Measurements from ENCODE around the gene DPH1.

DNA sequence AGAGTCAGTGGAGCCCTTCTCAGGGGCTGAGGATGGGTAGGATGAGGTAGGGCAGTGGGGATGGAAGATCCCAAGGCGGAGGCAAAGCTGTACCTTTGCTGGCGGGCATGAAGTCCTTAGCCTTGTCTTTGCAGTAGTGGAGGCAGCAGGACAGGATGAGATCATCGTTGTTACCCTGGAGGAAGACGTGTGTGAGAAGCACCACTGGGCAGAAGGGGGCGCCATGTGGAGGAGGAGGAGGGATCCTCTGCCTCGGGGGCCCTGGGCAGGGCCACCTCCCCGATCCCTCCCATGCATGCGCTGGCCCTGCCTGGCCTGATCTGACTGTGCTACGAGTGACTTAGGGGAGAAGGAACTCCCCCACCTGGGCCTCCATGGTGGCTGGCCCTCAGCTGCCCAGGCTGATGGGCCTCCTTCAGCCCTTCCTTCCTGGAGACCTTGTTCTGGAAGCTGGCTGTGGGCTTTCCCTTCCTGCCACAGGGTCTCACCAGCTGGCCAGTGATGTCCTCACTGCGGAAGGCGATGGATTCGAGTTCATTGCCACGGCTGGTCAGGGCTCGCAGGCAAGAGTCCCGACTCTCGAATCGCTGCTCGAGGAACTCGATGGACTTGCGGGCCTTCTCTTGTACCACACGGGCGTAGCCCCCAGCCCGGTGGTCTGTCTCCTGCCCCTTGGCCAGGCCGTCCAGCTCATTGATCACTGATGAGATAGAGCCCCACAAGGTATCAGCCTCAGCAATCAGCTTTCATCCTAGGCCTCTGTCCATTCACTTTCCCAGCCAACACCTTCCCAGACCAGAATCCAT lies 35.2 kb downstream of the DPH1 start:
- TF ChIP-seq EP300 (IDR thresholded peaks at IDR 0.05): no peak
- TF ChIP-seq, protein P1, sequence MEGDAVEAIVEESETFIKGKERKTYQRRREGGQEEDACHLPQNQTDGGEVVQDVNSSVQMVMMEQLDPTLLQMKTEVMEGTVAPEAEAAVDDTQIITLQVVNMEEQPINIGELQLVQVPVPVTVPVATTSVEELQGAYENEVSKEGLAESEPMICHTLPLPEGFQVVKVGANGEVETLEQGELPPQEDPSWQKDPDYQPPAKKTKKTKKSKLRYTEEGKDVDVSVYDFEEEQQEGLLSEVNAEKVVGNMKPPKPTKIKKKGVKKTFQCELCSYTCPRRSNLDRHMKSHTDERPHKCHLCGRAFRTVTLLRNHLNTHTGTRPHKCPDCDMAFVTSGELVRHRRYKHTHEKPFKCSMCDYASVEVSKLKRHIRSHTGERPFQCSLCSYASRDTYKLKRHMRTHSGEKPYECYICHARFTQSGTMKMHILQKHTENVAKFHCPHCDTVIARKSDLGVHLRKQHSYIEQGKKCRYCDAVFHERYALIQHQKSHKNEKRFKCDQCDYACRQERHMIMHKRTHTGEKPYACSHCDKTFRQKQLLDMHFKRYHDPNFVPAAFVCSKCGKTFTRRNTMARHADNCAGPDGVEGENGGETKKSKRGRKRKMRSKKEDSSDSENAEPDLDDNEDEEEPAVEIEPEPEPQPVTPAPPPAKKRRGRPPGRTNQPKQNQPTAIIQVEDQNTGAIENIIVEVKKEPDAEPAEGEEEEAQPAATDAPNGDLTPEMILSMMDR (IDR thresholded peaks at IDR 0.05): no peak
- no peak for TF ChIP-seq POLR2A (IDR thresholded peaks at IDR 0.05)
